SIG-M5 treated with dmso at 0.1 percent for 504 hours (cell line): Measurements from ENCODE around the gene ROCK1.
A peak's percentile ranks its signal among the peaks of the same experiment; 100 is the strongest.
"Not testable (repeated sequence)": the region's sequence is repeated elsewhere in the genome, so short reads cannot be mapped to it uniquely, and the experiment has no call there.

Experiments
- DNase-seq: peaks from one replicate; lab custom pipeline; 2025; ENCODE audit not compliant: unreplicated experiment; lab: John Stamatoyannopoulos, UW

Gene ROCK1

GRCh38 chr18:21056545-21056944 is 55.1 kb downstream of the ROCK1 start:
- DNase-seq: no peak

GRCh38 chr18:21054252-21054821 is 57.3 kb downstream of the ROCK1 start:
- no peak for DNase-seq

- no peak for DNase-seq
Measured at GRCh38 chr18:21053127-21053526, 58.5 kb downstream of the ROCK1 start.

- DNase-seq: no peak
Measured at GRCh38 chr18:21052385-21052784, 59.2 kb downstream of the ROCK1 start.

- no peak for DNase-seq
Measured at GRCh38 chr18:21051620-21052019, 60.0 kb downstream of the ROCK1 start.

GRCh38 chr18:21049306-21049705 is 62.3 kb downstream of the ROCK1 start:
- DNase-seq: no peak

- no peak for DNase-seq
Measured at GRCh38 chr18:21047126-21047525, 64.5 kb downstream of the ROCK1 start.

- DNase-seq: no peak
Measured at GRCh38 chr18:21040466-21040865, 71.1 kb downstream of the ROCK1 start.

GRCh38 chr18:21038201-21038600 is 73.4 kb downstream of the ROCK1 start:
- DNase-seq: no peak

- no peak for DNase-seq
Measured at GRCh38 chr18:21031845-21032244, 79.8 kb downstream of the ROCK1 start.

- DNase-seq: not testable (repeated sequence)
Measured at GRCh38 chr18:21018257-21018656, 93.4 kb downstream of the ROCK1 start.

GRCh38 chr18:21012308-21012707 is 99.3 kb downstream of the ROCK1 start:
- no peak for DNase-seq

- DNase-seq: peak; percentile 64
Measured at GRCh38 chr18:21004726-21005125, 106.9 kb downstream of the ROCK1 start.

GRCh38 chr18:21000667-21001066 is 110.9 kb downstream of the ROCK1 start:
- DNase-seq: no peak

GRCh38 chr18:20997371-20997770 is 114.2 kb downstream of the ROCK1 start:
- DNase-seq: no peak

GRCh38 chr18:20996418-20996817 is 115.2 kb downstream of the ROCK1 start:
- no peak for DNase-seq

GRCh38 chr18:20988726-20989125 is 122.9 kb downstream of the ROCK1 start:
- no peak for DNase-seq

- DNase-seq: no peak
Measured at GRCh38 chr18:20975077-20975476, 136.5 kb downstream of the ROCK1 start.

- DNase-seq: peak; percentile 53
Measured at GRCh38 chr18:20971886-20972267, 139.7 kb downstream of the ROCK1 start.

- DNase-seq: no peak
Measured at GRCh38 chr18:20966795-20967194, 144.8 kb downstream of the ROCK1 start.

- no peak for DNase-seq
Measured at GRCh38 chr18:20963027-20963426, 148.6 kb downstream of the ROCK1 start.

GRCh38 chr18:20960735-20961134 is 150.9 kb downstream of the ROCK1 start:
- no peak for DNase-seq

- not testable (repeated sequence) for DNase-seq
Measured at GRCh38 chr18:20950827-20951226, 160.8 kb downstream of the ROCK1 start.
